ENCODE data around the gene GABRA4. TPM values are rescaled to one million over a fixed set of nuclear protein-coding genes. Genes with fewer than 3 reads are reported as not detected.

GABRA4 gene
- total RNA-seq, 1 donor from 2014 or later: not detected

GRCh38 chr4:47010912-47011446, 17.6 kb upstream of the GABRA4 start:
- Mint-ChIP-seq H3K27ac (no peak overlapping the region), H3K4me1 (peaks cover 6% of the 10 kb centered on the region), H3K9me3 (peaks cover 3% of the 10 kb centered on the region), H3K36me3 (ENCODE audit: low read depth) (no peaks in the 10 kb centered on the region), H3K4me3 (no peak overlapping the region), H3K27me3 (no peaks in the 10 kb centered on the region)
- ChIA-PET CTCF (no interaction called here), POLR2A (no interaction called here)
- ATAC-seq (ENCODE audit: low read depth) (no peak), DNase-seq (no peak)
- intact Hi-C loops (cut with micrococcal nuclease): no loop called here
- no peak for TF ChIP-seq CTCF (IDR thresholded peaks at IDR 0.05)

GRCh38 chr4:47010347-47010911, 17.0 kb upstream of the GABRA4 start:
- ATAC-seq (ENCODE audit: low read depth) (no peak), DNase-seq (no peak)
- Mint-ChIP-seq H3K36me3 (ENCODE audit: low read depth) (no peaks in the 10 kb centered on the region), H3K27me3 (no peaks in the 10 kb centered on the region), H3K27ac (no peak overlapping the region), H3K9me3 (peaks cover 3% of the 10 kb centered on the region), H3K4me1 (peaks cover 6% of the 10 kb centered on the region), H3K4me3 (no peak overlapping the region)
- CTCF ChIA-PET: no interaction called here
- POLR2A ChIA-PET: no interaction called here
- intact Hi-C loops (cut with micrococcal nuclease): no loop called here
- TF ChIP-seq CTCF (IDR thresholded peaks at IDR 0.05): no peak

- DNase-seq: no peak
- ChIA-PET CTCF (no interaction called here), POLR2A (no interaction called here)
- Mint-ChIP-seq H3K27ac (no peak overlapping the region), H3K4me3 (no peak overlapping the region), H3K27me3 (peaks cover 3% of the 10 kb centered on the region), H3K36me3 (ENCODE audit: low read depth) (no peaks in the 10 kb centered on the region), H3K4me1 (no peaks in the 10 kb centered on the region), H3K9me3 (no peaks in the 10 kb centered on the region)
- no peak for TF ChIP-seq CTCF (IDR thresholded peaks at IDR 0.05)
- intact Hi-C loops (cut with micrococcal nuclease): no loop called here
- no peak for ATAC-seq (ENCODE audit: low read depth)
Measured at GRCh38 chr4:47002580-47002979, 9.2 kb upstream of the GABRA4 start.

GRCh38 chr4:47000406-47000805, 7.0 kb upstream of the GABRA4 start:
- POLR2A ChIA-PET: no interaction called here
- CTCF ChIA-PET: no interaction called here
- intact Hi-C loops (cut with micrococcal nuclease): no loop called here
- ATAC-seq (ENCODE audit: low read depth) (no peak), DNase-seq (no peak)
- no peak for TF ChIP-seq CTCF (IDR thresholded peaks at IDR 0.05)
- H3K27ac Mint-ChIP-seq: no peak overlapping the region
- no peaks in the 10 kb centered on the region for H3K9me3 Mint-ChIP-seq
- no peak overlapping the region for H3K4me3 Mint-ChIP-seq
- H3K27me3 Mint-ChIP-seq: peaks cover 6% of the 10 kb centered on the region
- H3K4me1 Mint-ChIP-seq: no peaks in the 10 kb centered on the region
- H3K36me3 Mint-ChIP-seq (ENCODE audit: low read depth): no peaks in the 10 kb centered on the region

GRCh38 chr4:46999566-46999965, 6.2 kb upstream of the GABRA4 start:
- ATAC-seq (ENCODE audit: low read depth) (no peak), DNase-seq (no peak)
- POLR2A ChIA-PET: no interaction called here
- Mint-ChIP-seq H3K9me3 (no peaks in the 10 kb centered on the region), H3K36me3 (ENCODE audit: low read depth) (no peaks in the 10 kb centered on the region), H3K4me1 (no peaks in the 10 kb centered on the region), H3K4me3 (no peak overlapping the region), H3K27ac (no peak overlapping the region), H3K27me3 (peaks cover 11% of the 10 kb centered on the region)
- TF ChIP-seq CTCF (IDR thresholded peaks at IDR 0.05): no peak
- intact Hi-C loops (cut with micrococcal nuclease): no loop called here
- CTCF ChIA-PET: no interaction called here
